HG03571 (cell line): ENCODE results near the gene RASAL2.
"Not testable (repeated sequence)": the region's sequence is repeated elsewhere in the genome, so short reads cannot be mapped to it uniquely, and the experiment has no call there.

Experiments
- ATAC-seq: cut with Tn5 transposase; IDR thresholded peaks from one replicate; pipeline ENCODE4 v1.9.1; 2021; ENCODE audit not compliant: unreplicated experiment

The RASAL2 gene

DNA sequence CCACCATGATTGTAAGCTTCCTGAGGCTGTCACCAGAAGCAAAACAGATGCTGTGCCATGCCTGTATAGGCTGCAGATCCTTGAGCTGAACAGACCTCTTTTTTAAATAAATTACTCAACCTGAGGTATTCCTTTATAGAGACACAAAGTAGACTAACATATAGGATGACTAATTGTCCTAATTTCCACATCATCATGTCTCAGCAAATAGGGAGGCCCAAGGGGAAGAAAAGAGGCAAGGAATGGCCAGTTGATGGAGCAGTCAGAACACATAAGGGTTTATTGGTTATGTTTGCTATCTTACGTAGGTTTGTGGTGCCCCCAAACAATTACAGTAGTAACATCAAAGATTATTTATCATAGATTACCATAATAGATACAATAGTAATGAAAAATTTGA lies 126.2 kb downstream of the RASAL2 start:
- no peak for ATAC-seq

DNA sequence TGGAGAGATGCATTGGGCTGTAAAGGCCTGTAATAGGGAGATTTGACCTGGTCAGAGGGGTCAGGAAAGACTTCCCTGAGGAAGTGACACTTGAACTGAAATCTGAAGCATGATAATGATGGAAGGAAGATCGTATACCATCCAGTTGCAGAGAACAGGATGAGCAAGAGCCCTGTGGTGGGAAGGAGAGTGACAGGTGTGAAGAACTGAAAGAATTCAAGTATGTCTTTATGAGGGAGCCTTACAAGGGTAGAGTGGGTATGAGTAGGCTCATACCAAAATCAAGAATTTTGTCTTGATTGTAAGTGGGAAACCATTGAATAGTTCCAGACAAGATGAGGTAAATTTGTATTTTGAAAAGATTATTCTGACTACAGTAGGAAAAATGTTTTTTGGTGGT lies 129.4 kb downstream of the RASAL2 start:
- ATAC-seq, result no peak

DNA sequence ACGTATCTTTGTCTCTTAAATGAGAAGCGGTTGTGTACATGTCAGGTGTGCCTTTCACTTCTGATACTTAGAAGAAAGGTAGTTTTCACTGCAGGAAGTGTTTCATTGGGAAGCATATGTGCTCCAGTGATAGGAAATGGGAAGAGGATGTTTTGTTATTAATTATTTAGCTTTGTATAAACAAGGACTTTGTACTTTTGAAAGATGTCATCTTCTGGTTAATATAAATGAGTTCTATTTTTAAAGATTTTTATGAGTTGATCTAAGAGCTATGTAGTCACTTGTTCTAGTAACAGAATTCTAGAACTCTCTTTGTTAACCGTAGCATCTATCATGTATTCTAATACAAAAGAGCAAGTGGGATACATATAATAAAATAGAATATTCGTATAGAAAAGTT lies 130.5 kb downstream of the RASAL2 start:
- ATAC-seq, result no peak

DNA sequence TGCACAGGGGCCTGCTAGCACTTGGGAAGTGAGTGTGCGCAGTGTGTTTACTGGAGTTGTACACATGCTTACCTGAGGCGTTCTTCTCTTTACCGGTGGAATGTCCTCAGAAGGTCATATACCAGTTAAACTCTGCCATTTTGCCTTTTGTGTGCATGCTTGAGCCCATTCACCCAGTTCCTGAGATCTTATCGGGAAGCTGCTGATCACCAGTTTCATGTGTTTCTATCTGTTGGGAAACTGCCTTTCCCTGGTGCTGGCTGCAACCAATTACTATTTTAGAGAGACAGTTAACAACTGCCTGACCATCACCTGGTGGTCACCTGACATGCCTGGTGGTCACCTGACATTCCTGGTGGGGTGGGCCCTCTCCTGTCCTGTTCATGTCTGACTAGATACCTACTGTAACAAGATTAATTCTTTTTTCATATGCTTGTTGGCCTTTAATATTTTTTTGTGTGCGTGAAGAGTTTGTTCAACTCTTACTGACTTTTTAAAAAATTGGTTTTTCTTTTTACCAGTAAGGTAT lies 137.0 kb downstream of the RASAL2 start:
- ATAC-seq, result no peak

DNA sequence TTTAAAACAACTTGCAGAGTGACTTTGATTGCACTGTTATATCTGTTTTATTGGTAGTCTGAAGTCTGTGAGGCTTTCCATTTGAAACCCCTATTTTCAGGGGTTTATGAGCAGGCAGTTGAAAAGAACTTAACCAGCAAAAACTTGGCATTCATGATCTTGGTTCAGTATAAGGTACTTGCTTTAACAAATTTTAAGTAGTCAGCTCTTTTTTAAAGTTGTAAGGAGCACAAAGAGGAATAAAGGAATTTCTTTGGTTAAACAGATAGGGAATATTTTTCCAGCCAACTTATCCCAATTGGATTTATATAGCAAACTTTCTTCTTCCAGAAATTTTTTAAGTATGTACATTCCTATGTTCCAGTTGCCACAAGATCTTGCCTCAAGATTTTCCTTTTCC lies 138.2 kb downstream of the RASAL2 start:
- no peak for ATAC-seq

DNA sequence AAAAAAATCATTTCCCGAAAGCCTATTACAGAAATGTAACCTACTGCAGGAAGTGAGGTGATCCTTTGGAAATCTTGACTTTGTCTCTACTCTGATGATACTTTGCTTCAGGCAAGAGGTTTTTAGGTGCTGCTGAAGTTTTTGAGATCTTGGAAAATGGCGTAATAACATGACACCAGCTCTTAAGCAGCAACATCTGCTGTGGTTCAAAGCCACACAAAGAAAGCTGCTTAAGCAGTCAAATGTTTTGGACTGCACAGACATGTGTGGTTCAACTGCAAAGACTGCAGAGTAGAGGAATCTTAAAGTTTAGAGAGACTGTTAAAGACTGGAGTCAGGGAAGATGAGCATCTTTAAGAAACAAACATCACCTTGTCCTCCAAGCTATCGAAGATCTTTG lies 139.0 kb downstream of the RASAL2 start:
- ATAC-seq, result no peak

DNA sequence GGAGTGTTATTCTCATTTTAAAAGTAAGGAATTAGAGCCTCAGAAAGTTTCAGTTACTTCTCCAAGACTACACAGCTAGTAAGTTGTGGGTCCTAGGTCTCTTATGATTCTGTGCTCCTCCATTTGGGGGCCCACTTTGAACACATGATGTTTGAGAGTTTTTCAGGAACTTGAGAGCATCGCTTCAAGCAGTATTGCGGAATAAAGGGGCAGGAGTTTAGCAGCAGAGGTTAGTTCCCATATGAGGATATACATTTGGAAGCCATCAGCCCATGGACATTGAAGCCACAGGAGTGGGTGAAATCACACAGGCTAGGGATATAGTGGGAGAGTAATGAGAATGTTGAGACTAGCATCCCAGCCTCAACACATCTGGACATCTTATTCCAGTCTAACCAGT lies 143.2 kb downstream of the RASAL2 start:
- no peak for ATAC-seq

DNA sequence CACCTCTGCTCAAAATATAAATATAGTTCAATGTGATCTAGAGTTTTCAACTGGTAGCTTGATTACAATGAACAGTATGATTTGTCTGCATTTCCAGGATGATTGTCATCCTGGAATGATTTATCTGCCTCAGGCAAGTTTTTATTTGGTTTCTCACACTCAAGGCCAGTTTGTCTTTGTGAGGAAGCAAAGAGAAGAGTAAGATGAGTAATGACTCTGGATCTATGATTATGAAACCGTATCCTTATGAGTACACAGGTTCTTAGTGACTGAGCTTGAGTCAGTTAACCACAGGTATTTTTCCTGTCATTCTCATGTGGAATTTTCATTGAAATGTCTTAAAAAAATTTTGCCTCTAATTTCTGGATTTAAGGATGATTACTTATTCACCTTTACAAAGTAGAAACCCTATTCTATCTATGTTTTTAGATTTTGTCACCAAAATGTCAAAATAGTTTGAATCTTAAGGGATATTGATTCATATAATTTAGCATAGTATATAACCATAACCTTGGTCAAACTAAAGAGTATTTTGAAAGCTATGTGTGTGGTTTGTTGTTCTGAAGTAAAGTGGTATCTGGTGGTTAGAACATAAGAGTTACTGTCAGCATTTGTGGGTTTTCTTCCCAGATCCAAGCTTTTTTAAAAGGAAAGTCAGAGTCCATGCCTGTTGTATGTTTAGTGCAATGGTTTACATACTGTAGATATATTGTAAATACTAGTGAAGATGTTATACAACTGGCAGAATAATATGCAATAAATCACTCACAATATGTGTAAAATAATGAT lies 145.0 kb downstream of the RASAL2 start:
- no peak for ATAC-seq

DNA sequence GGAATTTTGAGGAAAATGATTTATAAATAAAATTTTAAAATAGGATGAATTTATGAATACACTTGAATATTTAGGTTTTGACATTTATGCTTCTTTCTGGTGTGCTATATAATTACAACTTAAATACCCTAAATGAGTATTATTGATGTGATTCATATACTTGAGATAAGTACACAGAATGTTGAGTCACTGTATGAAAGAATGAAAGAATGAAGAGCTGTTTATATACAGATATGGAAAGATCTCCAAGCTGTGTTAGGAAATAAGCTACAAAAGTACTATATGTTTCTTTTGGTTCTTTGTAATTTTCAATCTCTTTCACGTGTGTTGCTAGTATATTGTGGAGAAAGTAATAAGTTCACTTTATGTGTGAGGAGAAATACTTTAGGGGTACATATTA lies 147.2 kb downstream of the RASAL2 start:
- no peak for ATAC-seq

DNA sequence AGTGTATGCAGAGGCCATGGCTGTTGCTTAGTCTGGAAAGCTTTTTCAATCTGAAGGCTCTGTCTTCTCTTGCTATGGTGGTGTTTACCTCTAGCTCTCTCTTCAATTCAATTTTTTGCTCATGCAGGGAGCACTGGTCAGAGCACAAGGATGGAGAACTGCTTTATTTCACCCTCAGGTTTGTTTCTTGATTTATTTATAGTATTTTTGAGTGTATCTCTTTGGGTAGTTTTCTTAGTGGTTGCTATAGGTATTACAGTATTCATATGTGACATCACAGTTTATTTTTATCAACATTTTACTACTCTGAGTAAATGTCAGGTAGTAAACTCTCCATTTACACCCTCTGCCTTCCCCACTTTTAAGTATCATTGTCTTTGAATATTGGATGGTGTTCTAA lies 147.9 kb downstream of the RASAL2 start:
- no peak for ATAC-seq

DNA sequence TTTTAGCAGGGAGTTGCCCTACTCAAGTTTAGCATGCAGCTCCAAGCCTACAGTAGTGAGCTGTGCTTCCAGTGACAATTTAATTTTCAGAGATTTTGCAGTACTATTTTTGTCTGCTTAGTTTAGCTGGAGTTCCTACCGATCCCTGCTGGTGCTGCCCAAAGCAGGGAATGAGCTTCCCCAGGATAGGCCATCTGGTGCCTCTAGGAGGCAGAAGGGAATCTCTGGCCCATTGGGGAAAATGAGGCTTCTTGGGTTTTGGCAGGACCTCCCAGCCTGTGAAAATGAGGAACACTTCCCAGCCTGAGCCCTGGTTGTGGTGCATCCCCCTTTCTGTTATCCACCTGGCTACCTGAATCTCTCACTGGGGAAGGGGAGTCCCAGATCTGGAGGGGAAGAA lies 149.2 kb downstream of the RASAL2 start:
- ATAC-seq, result no peak

DNA sequence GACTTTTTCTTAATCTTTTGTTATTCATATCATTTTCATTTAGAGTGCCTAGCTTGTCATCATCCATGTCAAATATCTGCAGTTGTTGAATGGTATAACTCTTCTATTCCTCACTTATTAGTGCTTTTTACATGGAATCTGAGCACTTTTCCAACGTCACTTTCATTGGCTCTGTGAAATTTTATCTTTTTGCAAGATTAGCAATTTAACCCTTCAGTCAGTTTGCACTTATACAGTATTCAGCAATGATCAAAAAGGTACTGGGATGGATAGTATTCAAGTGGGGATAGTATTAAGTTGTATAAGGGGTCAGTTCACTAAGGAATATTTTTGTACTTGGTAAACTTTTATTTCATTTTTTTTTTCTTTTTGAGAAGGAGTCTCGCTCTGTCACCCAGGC lies 150.0 kb downstream of the RASAL2 start:
- no peak for ATAC-seq

DNA sequence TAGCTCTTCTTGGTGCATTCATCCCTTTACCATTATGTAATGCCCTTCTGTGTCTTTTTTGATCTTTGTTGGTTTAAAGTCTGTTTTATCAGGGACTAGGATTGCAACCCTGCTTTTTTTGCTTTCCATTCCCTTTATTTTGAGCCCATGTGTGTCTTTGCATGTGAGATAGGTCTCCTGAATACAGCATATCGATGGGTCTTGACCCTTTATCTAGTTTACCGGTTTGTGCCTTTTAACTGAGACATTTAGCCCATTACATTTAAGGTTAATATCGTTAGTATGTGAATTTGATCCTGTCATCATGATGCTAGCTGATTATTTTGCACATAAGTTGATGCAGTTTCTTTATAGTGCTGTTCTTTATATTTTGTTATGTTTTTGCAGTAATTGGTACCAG lies 154.4 kb downstream of the RASAL2 start:
- ATAC-seq, result not testable (repeated sequence)

DNA sequence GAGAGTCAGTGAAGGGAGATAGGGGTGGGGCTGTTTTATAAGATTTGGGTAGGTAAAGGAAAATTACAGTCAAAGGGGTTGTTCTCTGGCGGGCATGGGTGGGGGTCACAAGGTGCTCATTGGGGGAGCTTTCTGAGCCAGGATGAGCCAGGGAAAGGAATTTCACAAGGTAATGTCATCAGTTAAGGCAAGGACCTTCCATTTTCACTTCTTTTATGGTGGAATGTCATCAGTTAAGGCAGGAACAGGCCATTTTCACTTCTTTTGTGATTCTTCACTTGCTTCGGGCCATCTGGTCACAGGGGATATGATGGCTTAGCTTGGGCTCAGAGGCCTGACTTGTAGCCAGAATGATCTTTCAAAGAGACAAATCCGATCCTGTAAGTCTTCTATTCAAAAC lies 159.7 kb downstream of the RASAL2 start:
- ATAC-seq, result not testable (repeated sequence)

DNA sequence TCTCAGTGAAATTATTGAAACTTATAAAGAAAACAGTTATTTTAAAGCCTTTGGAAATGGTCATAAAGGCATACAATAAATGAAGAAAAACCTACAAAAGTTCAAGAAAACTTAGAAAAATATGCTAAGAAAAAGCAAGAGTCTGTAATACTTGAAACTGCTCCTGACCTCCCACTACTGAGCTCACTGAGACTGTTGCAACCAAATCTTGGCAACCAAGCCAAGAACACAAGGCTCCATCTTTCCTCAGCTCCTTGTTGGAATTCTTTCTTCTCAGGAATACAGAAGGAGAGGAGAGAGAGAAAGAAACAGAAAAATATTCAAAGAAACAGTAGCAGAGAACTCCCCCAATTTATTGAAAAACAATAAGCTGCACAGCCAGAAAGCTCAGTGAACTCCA lies 160.5 kb downstream of the RASAL2 start:
- ATAC-seq, result no peak

DNA sequence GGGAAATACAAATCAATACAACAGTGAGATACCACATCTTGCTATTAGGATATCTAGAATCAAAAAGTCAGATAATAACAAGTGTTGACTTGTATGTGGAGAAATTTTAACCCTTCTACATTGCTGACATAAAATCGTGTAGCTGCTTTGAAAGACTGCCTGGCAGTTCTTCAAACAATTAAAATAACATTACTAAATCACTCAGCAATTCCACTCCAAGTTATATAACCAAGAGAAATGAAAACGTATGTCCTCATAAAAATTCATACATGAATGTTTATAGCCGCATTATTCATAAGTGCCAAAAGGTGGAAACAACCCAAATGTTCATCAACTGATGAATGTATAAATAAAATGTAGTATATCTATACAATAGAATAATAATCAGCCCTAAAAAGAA lies 164.6 kb downstream of the RASAL2 start:
- no peak for ATAC-seq

DNA sequence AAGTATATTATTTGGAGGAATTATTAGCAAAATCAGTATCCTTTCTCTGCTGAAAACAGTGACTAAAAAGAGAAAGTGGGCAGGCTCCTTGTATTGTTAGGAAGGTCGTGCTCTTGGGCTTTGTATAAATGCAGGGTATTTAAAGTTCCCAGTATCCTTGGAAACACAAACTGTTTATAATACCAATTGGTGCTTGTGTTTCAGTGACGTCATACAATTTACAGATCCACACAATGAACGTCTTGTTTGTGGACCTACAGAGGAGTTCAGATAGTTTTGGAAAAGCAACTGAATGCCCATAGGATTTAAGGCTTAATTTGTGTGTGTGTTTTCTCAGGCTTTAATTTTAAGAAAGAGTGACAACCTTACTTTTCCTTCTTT lies 168.2 kb downstream of the RASAL2 start:
- ATAC-seq, result no peak

DNA sequence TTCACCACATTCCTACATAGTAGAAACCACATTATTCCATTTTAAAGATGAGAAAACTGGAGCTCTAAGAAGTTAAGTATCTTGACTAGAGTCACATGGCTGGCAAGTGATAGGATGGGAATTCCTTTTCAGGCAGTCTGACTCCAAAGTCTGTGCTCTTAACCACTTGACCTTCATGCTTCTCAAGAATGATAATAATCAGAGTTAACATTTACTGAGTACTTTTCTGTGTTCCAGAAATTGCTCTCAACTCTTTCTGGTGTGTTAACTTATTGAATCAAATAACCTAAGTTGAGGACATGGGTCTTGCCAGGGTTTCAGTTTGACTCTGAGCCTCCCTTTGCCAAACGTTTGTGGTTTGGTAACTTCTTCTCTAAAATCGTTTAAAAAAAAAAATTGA lies 169.4 kb downstream of the RASAL2 start:
- no peak for ATAC-seq

DNA sequence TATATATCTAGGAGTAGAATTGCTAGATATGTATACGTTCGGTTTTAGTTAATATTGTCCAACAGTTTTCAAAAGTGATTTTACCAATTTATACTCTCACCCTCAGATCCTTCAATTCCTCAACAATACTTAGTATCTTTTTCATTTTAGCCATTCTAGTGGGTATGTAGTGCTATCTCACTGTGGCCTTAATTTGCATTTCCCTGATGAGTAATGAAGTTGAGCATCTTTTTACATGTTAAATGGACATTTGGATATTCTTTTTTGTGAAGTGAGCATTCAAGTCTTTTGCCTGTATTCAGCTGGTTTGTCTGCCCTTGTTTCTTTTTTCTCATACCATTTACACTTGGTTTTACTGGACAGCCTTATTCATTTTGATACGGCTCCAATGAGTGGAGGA lies 172.2 kb downstream of the RASAL2 start:
- ATAC-seq, result no peak

DNA sequence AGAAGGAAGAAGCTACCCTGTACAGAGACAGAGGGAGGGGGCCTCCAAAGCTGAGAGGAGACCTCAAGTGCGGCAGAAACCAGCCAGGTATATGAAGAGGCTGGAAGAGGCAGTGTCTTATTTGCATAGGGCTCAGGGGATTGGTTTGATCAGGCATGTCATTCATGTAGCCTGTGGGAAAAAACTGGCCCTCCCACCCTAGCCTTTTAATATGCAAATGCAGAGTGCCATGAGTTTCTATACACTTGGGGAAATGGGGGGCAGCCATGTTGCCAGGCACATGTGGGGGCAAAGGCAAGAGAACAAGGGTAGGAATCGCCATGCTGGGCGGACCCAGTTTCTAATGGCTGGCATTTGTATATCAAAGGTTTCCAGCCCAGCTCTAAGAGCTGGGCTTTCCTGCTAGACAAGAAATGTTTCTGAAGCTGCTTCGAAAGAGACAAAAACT lies 172.7 kb downstream of the RASAL2 start:
- ATAC-seq, result no peak

DNA sequence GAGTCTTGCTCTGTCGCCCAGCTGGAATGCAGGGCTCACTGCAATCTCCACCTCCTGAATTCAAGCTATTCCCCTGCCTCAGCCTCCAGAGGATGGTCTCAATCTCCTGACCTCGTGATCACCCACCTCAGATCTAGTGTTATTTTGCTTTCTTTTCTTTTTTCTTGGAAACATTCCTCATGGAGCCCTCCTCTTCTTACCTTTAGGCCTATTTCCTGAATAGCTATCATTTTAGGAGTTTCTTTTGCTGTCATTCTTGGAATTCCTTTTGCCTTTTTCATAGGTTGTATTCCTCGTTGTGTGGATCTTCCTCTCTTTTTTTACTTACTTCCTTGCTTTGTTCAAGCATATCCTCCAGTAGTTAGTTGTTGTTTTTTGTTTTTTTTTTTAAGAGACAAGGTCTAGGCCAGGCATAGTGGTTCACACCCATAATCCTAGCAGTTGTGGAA lies 173.8 kb downstream of the RASAL2 start:
- no peak for ATAC-seq

DNA sequence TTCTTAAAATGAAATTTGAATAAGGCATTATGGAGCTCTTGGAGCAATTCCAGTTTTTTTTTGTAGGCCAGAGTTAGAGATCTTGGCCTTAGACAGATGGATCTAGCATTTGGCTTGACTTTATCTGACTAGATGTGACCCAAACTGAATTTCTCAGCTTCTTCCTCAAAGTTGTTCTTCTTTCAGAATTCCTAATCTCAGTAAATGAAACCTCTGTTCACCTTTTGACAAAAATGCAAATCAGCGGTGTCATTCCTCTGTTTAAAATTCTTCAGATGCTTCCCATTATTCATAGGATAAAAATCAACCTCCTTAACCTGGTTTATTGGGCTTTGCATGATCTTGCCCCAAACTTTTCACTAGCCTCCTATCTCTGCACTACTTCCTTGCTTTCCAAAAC lies 177.6 kb downstream of the RASAL2 start:
- ATAC-seq, result no peak
